Activated CD8-positive, alpha-beta memory T cell treated with anti-CD3 and anti-CD28 coated beads, Interleukin-2, amount 50 U/mL, for 24 hours (primary cell): ENCODE results near the gene CRYZL1.
A peak's percentile ranks its signal among the peaks of the same experiment; 100 is the strongest.
"Not testable (repeated sequence)": the region's sequence is repeated elsewhere in the genome, so short reads cannot be mapped to it uniquely, and the experiment has no call there.

ENCODE experiments used
- DNase-seq: peaks from one replicate; pipeline ENCODE4 v3.0.0-alpha.2; 2020; ENCODE audit errors: extremely low read depth

CRYZL1 gene

GRCh38 chr21:33641352-33642026 lies at the start of gene CRYZL1:
TSS of gene CRYZL1 (minus strand) at chr21:33641741. CDS start at chr21:33631551, 10,190 bp downstream.
- peak; percentile 100 for DNase-seq

- DNase-seq: no peak
Observed at GRCh38 chr21:33690874-33691273, 49.3 kb upstream of the CRYZL1 start.

GRCh38 chr21:33688353-33688752 lies 46.8 kb upstream of the CRYZL1 start:
- DNase-seq: no peak

- DNase-seq: no peak
Observed at GRCh38 chr21:33687634-33688033, 46.1 kb upstream of the CRYZL1 start.

GRCh38 chr21:33686386-33686785 lies 44.8 kb upstream of the CRYZL1 start:
- DNase-seq: no peak

GRCh38 chr21:33685613-33686197 lies 44.2 kb upstream of the CRYZL1 start:
- DNase-seq: no peak

GRCh38 chr21:33684923-33685560 lies 43.5 kb upstream of the CRYZL1 start:
- no peak for DNase-seq

- DNase-seq: no peak
Observed at GRCh38 chr21:33684068-33684467, 42.5 kb upstream of the CRYZL1 start.

- no peak for DNase-seq
Observed at GRCh38 chr21:33682992-33683627, 41.6 kb upstream of the CRYZL1 start.

GRCh38 chr21:33680870-33681269 lies 39.3 kb upstream of the CRYZL1 start:
- DNase-seq: no peak

GRCh38 chr21:33677450-33677849 lies 35.9 kb upstream of the CRYZL1 start:
- no peak for DNase-seq

GRCh38 chr21:33676666-33677065 lies 35.1 kb upstream of the CRYZL1 start:
- DNase-seq: not testable (repeated sequence)

GRCh38 chr21:33674226-33674625 lies 32.7 kb upstream of the CRYZL1 start:
- no peak for DNase-seq

- no peak for DNase-seq
Observed at GRCh38 chr21:33673473-33673872, 31.9 kb upstream of the CRYZL1 start.

- no peak for DNase-seq
Observed at GRCh38 chr21:33670076-33670978, 28.8 kb upstream of the CRYZL1 start.

GRCh38 chr21:33668620-33669019 lies 27.1 kb upstream of the CRYZL1 start:
- DNase-seq: no peak

GRCh38 chr21:33668180-33668579 lies 26.6 kb upstream of the CRYZL1 start:
- no peak for DNase-seq

GRCh38 chr21:33667636-33668035 lies 26.1 kb upstream of the CRYZL1 start:
- DNase-seq: no peak

GRCh38 chr21:33666153-33666552 lies 24.6 kb upstream of the CRYZL1 start:
- no peak for DNase-seq

- no peak for DNase-seq
Observed at GRCh38 chr21:33664135-33664534, 22.6 kb upstream of the CRYZL1 start.

- DNase-seq: no peak
Observed at GRCh38 chr21:33663241-33663640, 21.7 kb upstream of the CRYZL1 start.

GRCh38 chr21:33662046-33662445 lies 20.5 kb upstream of the CRYZL1 start:
- DNase-seq: no peak
